GM21825 (cell line): ENCODE data around the gene JSRP1.

Experiments used
- ATAC-seq: cut with Tn5 transposase; IDR thresholded peaks from one replicate; pipeline ENCODE4 v1.9.1; 2021; ENCODE audit warnings: mild to moderate bottlenecking, moderate library complexity; ENCODE audit not compliant: unreplicated experiment

JSRP1 gene, protein sequence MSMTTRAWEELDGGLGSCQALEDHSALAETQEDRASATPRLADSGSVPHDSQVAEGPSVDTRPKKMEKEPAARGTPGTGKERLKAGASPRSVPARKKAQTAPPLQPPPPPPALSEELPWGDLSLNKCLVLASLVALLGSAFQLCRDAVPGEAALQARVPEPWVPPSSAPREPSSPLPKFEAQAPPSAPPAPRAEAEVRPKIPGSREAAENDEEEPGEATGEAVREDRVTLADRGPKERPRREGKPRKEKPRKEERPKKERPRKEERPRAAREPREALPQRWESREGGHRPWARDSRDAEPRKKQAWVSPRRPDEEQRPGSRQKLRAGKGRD

DNA sequence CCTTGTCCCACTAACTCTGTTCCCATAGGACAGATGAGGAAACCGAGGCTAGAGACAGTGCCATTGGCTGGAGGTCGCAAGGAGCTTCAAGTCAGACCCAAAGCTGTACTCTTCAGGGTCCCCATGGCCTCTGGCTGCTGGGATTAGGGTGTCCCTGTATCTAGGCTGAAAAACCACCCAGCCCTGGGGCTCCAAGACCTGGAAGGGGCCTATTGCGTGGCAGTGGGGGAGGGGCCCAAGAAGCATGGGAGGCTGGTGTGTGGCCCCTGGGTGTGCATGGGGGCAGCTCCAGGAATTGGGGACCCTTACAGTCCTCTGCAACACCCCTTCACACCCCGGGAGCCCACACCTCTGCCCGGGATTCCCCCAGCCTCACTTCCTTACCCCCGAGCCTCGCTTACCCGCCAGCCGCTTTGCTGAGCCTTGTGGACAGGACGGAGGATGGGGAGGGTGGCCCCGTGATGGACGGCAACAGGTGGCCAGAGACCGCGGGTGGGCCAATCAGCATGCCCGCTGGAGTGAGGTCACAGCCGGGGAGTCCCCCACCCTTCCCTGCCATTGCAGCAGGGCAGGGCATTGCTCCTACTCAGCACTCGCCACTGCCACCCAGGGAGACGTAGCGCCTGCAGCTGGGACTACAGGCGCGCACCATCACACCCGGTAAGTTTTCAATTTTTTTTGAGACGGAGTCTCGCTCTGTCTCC is at the start of gene JSRP1:
Gene JSRP1 (minus strand): TSS at position 436 of the 704 bp plus-strand sequence. CDS start 1,103 bp downstream, outside the sequence.
- ATAC-seq: no peak

GRCh38 chr19:2305452-2306280 is 49.4 kb upstream of the JSRP1 start:
- ATAC-seq: no peak

DNA sequence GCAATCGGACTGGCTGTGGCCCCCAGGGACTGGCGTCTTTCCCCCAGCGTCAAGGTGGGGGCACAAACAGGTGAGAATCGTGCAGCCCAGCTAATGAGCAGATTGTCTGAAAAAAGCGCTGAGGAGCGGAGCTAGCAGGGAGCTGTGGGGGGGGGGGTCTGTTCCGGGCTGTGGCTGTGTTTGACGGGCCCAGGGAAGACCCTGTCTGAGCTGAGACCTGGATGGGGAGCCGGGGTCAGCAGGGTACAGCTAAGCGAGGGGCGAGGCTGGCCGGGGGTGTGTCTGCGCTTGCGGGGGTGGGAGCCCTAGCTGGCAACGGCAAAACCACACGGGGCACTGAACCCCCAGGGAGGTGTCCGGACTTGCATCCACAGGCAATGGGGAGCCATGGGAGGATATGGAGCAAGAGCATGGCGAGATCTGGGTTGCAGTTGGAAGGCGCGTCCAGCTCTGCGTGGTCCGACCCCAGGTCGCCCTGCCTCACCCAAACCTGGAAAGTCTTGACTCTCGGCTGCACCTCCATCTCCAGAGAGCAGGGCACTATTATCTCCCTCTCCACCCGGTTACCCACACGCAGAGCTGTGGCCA is 47.1 kb upstream of the JSRP1 start:
- ATAC-seq: no peak

GRCh38 chr19:2302319-2303210 is 46.3 kb upstream of the JSRP1 start:
- no peak for ATAC-seq

DNA sequence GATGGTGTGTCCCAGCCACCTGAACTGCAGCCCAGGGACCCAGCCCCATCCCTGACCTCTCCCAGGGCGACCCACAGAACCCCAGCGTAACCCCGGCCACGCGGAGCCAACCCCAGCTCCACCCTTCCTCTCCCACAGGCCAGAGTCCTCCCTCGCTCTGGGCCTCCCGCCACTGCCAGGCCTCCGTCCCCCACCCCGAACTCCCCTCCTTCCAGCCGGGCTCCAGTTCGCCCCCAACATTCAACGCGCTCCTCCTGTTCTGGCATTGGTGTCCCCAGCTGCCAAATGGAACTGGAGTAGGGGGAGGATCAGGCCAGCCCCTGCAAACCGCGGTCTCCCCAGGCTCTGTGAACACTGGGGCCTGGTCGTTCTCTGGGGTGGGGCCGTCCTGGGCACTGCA is 44.3 kb upstream of the JSRP1 start:
- ATAC-seq: no peak

DNA sequence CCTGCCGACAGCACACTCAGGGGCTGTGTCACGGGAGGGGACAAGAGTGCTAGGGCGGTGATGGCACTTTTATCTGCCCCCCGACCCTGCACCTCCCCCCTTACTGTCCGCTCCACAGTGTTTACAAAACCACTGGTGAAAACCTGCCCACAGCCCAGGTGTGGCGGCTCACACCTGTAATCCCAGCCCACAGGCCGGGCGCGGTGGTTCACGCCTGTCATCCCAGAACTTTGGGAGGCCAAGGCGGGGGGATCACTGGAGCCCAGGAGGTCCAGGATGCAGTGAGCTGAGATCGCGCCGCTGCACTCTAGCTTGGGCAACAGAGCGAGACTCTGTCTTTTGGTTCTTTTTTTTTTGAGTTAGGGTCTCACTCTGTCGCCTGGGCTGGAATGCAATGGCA is 39.9 kb upstream of the JSRP1 start:
- no peak for ATAC-seq

DNA sequence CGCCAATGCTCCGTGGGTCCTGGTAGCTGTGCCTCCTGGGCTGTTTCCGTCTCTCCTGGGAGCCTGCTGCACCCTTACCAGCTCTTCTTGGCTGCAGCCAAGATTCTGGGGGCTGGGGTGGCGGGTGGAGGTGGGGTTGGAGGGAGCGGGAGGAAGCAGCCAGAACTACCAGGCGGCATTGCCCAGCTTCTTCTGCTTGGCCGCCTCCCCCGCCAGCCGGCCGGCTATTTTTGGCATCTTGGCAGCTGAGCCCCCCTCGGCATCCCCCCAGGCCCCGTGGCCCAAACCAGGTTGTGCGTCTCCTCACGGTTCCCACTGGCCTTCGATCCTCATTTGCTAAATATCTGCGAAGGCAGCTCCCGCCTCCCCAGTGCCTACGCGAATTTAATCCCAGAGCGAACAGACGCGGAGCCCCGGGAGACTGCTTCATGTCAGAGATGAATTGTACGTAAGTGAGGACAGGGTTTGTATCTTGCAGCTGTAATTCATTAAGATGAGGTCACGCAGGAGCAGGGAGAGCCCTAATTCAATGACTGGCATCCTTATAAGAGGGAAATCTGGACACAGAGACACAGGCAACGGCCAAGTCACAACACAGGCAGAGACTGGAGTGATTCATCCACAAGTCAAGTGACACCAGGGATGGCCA is 38.6 kb upstream of the JSRP1 start:
- ATAC-seq: no peak

- no peak for ATAC-seq
These were observed 35.1 kb upstream of the JSRP1 start for GRCh38 chr19:2291185-2291751.

- no peak for ATAC-seq
These were observed 34.4 kb upstream of the JSRP1 start for GRCh38 chr19:2290441-2291184.

- ATAC-seq: no peak
These were observed 33.7 kb upstream of the JSRP1 start for GRCh38 chr19:2289714-2290435.

GRCh38 chr19:2288818-2289713 is 32.8 kb upstream of the JSRP1 start:
- ATAC-seq: no peak

- ATAC-seq: no peak
These were observed 32.2 kb upstream of the JSRP1 start for GRCh38 chr19:2288338-2288817.

GRCh38 chr19:2287585-2288337 is 31.5 kb upstream of the JSRP1 start:
- ATAC-seq: no peak

GRCh38 chr19:2286402-2287140 is 30.4 kb upstream of the JSRP1 start:
- no peak for ATAC-seq

GRCh38 chr19:2283835-2284507 is 27.8 kb upstream of the JSRP1 start:
- no peak for ATAC-seq
